Measurements from ENCODE around the gene DMRTC2.

Gene DMRTC2

DNA sequence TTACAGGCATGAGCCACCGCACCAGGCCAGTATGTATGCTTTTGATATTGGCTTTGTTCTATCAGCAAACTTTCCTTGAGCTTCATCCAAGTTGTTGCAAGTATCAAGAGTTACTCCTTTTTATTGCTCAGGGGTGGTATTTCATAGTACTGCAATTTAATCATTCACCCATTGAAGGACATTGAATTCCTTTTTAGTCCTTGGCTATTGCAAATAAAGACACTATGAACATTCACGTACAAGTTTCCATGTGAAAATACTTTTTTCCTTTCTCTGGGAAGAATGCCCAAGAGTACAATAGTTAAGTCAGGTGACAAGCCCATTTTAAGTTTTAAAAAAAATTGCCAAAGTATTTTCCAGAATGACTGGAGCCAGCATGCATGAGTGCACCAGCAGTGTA, 28.1 kb upstream of the DMRTC2 start (continued):
- TF ChIP-seq ZBTB21 (tag by site-specific recombination; IDR thresholded peaks at IDR 0.05) (no peak), ZFP3 (tag by site-specific recombination; IDR thresholded peaks at IDR 0.05; ENCODE audit: low read depth) (no peak), ZNF248 (tag by site-specific recombination; IDR thresholded peaks at IDR 0.05) (no peak)
- TF ChIP-seq, protein P1, sequence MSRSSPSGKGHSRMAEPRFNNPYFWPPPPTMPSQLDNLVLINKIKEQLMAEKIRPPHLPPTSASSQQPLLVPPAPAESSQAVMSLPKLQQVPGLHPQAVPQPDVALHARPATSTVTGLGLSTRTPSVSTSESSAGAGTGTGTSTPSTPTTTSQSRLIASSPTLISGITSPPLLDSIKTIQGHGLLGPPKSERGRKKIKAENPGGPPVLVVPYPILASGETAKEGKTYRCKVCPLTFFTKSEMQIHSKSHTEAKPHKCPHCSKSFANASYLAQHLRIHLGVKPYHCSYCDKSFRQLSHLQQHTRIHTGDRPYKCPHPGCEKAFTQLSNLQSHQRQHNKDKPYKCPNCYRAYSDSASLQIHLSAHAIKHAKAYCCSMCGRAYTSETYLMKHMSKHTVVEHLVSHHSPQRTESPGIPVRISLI (tag by site-specific recombination; IDR thresholded peaks at IDR 0.05): no peak

DNA sequence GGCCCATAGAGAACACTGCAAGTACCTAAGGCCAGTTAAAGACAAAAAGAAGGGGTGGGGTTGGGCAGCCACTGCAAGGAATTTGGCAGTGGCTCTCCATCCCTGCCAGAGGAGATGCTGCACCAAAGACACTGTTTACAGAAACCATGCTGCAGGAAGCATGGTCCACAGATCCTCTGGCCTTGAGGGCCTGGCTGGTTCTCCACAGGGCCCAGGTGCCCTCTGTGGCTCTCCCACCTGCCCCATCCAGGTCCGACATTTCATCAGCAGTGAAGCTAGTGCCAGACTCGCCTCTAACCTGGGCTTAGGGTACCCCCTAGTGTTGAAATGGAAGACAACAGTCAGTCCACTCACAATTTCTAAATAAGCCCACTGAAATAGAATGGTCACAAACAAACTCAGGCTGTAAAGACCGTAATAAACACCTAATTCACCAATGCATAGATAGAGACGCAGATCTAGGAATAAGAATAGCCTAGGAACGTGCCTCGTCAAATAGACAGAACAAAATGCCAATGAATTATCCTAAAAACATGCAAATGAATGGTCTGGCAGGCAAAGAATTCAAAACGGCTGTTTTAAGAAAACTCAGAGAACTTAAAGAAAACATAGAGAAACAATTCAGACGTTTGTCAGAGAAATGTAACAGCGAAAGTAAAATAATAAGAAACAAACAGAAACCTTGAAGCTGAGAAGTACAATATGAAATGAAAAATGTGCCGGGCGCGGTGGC, 23.7 kb upstream of the DMRTC2 start:
- no peak for TF ChIP-seq ZNF266 (tag by site-specific recombination; IDR thresholded peaks at IDR 0.05; ENCODE audit: low read depth)
- no peak for TF ChIP-seq ZNF416 (tag by site-specific recombination; IDR thresholded peaks at IDR 0.05)
- no peak for TF ChIP-seq GLIS2 (tag by site-specific recombination; IDR thresholded peaks at IDR 0.05)
- TF ChIP-seq ZNF654 (tag by site-specific recombination; IDR thresholded peaks at IDR 0.05; ENCODE audit: low read depth): peak; percentile 91
- TF ChIP-seq, protein P2, sequence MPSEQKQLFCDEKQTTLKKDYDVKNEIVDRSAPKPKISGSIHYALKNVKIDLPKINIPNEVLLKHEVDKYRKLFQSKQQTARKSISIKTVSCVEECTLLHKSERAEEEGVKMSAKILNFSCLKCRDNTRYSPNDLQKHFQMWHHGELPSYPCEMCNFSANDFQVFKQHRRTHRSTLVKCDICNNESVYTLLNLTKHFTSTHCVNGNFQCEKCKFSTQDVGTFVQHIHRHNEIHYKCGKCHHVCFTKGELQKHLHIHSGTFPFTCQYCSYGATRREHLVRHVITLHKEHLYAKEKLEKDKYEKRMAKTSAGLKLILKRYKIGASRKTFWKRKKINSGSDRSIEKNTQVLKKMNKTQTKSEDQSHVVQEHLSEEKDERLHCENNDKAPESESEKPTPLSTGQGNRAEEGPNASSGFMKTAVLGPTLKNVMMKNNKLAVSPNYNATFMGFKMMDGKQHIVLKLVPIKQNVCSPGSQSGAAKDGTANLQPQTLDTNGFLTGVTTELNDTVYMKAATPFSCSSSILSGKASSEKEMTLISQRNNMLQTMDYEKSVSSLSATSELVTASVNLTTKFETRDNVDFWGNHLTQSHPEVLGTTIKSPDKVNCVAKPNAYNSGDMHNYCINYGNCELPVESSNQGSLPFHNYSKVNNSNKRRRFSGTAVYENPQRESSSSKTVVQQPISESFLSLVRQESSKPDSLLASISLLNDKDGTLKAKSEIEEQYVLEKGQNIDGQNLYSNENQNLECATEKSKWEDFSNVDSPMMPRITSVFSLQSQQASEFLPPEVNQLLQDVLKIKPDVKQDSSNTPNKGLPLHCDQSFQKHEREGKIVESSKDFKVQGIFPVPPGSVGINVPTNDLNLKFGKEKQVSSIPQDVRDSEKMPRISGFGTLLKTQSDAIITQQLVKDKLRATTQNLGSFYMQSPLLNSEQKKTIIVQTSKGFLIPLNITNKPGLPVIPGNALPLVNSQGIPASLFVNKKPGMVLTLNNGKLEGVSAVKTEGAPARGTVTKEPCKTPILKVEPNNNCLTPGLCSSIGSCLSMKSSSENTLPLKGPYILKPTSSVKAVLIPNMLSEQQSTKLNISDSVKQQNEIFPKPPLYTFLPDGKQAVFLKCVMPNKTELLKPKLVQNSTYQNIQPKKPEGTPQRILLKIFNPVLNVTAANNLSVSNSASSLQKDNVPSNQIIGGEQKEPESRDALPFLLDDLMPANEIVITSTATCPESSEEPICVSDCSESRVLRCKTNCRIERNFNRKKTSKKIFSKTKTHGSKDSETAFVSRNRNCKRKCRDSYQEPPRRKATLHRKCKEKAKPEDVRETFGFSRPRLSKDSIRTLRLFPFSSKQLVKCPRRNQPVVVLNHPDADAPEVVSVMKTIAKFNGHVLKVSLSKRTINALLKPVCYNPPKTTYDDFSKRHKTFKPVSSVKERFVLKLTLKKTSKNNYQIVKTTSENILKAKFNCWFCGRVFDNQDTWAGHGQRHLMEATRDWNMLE (tag by site-specific recombination; conservative IDR thresholded peaks at IDR 0.05; ENCODE audit: low read depth): no peak
- 0 out of 2 replicates have a peak, but pooled peaks have one; percentile 49 for TF ChIP-seq ZNF660 (tag by site-specific recombination; IDR thresholded peaks at IDR 0.05)
- TF ChIP-seq, protein P3, sequence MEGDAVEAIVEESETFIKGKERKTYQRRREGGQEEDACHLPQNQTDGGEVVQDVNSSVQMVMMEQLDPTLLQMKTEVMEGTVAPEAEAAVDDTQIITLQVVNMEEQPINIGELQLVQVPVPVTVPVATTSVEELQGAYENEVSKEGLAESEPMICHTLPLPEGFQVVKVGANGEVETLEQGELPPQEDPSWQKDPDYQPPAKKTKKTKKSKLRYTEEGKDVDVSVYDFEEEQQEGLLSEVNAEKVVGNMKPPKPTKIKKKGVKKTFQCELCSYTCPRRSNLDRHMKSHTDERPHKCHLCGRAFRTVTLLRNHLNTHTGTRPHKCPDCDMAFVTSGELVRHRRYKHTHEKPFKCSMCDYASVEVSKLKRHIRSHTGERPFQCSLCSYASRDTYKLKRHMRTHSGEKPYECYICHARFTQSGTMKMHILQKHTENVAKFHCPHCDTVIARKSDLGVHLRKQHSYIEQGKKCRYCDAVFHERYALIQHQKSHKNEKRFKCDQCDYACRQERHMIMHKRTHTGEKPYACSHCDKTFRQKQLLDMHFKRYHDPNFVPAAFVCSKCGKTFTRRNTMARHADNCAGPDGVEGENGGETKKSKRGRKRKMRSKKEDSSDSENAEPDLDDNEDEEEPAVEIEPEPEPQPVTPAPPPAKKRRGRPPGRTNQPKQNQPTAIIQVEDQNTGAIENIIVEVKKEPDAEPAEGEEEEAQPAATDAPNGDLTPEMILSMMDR (tag by site-specific recombination; IDR thresholded peaks at IDR 0.05): peak; percentile 86
- TF ChIP-seq ZSCAN16 (tag by site-specific recombination; IDR thresholded peaks at IDR 0.05): no peak
- TF ChIP-seq, protein P4, sequence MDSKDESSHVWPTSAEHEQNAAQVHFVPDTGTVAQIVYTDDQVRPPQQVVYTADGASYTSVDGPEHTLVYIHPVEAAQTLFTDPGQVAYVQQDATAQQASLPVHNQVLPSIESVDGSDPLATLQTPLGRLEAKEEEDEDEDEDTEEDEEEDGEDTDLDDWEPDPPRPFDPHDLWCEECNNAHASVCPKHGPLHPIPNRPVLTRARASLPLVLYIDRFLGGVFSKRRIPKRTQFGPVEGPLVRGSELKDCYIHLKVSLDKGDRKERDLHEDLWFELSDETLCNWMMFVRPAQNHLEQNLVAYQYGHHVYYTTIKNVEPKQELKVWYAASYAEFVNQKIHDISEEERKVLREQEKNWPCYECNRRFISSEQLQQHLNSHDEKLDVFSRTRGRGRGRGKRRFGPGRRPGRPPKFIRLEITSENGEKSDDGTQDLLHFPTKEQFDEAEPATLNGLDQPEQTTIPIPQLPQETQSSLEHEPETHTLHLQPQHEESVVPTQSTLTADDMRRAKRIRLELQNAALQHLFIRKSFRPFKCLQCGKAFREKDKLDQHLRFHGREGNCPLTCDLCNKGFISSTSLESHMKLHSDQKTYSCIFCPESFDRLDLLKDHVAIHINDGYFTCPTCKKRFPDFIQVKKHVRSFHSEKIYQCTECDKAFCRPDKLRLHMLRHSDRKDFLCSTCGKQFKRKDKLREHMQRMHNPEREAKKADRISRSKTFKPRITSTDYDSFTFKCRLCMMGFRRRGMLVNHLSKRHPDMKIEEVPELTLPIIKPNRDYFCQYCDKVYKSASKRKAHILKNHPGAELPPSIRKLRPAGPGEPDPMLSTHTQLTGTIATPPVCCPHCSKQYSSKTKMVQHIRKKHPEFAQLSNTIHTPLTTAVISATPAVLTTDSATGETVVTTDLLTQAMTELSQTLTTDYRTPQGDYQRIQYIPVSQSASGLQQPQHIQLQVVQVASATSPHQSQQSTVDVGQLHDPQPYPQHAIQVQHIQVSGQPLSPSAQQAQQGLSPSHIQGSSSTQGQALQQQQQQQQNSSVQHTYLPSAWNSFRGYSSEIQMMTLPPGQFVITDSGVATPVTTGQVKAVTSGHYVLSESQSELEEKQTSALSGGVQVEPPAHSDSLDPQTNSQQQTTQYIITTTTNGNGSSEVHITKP (tag by site-specific recombination; IDR thresholded peaks at IDR 0.05): peak; percentile 57
- ChIA-PET POLR2A (interaction anchor here (0.6 to 1.0 kb wide), 4 partner anchors 30 to 112 kb away, joined by 3 to 6 read pairs (median 3); no protein-coding TSS in a partner anchor), CTCF (interaction anchor here (0.6 to 13.3 kb wide), 34 partner anchors 9 to 531 kb away, joined by 3 to 202 read pairs (median 5); partner anchors contain the start of genes CEACAM3, CEACAM5 and CEACAM6)
- H3K4me1 ChIP-seq (ENCODE audit: control insufficient read depth, insufficient read depth, low read length): no peaks in the 10 kb centered on the region
- H3K27ac ChIP-seq (ENCODE audit: extremely low read depth, low read depth, low read length): no peak overlapping the region
- H3K4me3 ChIP-seq (ENCODE audit: low read depth, low read length): no peak overlapping the region
- H3K36me3 ChIP-seq (ENCODE audit: control insufficient read depth in 2 of 2, insufficient read depth in 1 of 2, low read length in 2 of 2): no peaks in the 10 kb centered on the region
- no peaks in the 10 kb centered on the region for H3K9me3 ChIP-seq (ENCODE audit: control insufficient read depth, insufficient read depth, low read depth, low read length)
